GM21717 (cell line): Measurements from ENCODE around the gene SLC31A1.

ENCODE experiments used
- ATAC-seq: cut with Tn5 transposase; IDR thresholded peaks from one replicate; pipeline ENCODE4 v1.9.1; 2021; ENCODE audit warnings: mild to moderate bottlenecking, moderate library complexity; ENCODE audit not compliant: unreplicated experiment

Gene SLC31A1

GRCh38 chr9:113301548-113301947 lies 80.2 kb downstream of the SLC31A1 start:
- no peak for ATAC-seq

GRCh38 chr9:113302792-113303418 lies 81.6 kb downstream of the SLC31A1 start, which contains the start of gene RNF183:
Gene RNF183, minus strand, starts transcription at chr9:113303376. Its CDS starts 5,192 bp downstream, at chr9:113298184.
- ATAC-seq: no peak

GRCh38 chr9:113306566-113306965 lies 85.2 kb downstream of the SLC31A1 start:
- ATAC-seq: no peak

DNA sequence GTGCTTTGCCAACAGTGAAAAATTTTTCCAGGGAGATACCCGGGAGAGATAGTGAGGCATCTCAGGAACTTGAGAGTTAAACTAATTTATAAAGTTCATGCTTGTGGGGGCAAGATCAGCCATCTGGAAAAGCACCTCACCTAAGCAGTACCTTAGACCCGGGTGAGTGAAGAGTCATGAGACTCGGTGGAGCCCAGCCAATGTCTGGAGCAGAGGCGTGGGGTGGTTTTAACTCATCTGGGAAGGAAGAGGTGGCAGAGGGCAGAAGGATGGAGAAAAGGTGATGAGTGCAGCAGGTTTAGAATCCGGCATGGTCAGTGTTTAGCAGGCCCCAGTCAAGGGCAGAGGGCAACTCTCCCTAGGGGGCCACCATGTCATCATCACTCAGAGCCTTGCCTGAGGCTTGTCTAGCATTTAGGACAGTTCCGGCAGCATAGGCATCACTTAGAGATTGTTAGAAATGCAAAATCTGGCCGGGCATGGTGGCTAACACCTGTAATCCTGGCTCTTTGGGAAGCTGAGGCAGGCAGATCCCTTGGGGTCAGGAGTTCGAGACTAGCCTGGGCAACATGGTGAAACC lies 86.1 kb downstream of the SLC31A1 start:
- ATAC-seq: no peak

GRCh38 chr9:113309204-113309813 lies 88.0 kb downstream of the SLC31A1 start:
- no peak for ATAC-seq

DNA sequence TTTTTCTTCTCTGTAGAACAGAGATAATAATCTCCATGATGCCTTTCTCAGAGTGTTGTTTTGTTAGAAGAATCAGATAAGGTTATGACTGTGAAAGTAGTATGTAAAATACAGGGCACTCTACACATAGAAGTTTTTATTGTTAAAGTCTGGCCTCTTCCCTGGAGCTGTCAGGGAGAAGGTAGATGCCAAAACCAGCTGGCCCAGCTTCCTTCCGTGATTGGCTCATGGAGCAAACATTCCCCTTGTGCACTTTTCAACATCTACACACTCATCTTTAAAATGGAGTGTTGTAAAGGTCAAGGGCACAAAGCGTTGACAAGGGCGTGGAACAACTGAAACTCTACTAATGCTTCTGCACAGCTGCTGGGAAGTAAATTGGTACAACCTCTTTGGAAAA lies 89.2 kb downstream of the SLC31A1 start:
- no peak for ATAC-seq

DNA sequence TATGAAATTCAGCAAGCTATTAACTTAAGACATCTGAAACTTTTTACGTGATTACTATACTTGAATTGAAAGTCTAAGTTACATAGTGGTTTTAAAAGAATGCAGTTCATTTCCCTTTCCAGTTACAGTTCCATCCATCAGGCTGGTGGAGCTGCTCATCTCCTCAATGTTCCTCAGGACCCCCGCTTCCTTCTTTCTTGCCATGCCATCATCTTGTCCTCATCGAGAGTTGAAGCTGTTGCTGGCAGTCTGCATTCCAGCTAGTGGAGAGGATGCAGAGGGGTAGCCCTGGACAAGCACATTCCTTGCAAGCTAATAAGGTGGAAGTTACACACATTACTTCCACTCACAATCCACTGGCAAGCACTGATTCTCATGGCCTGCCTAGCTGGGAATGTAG lies 90.6 kb downstream of the SLC31A1 start:
- ATAC-seq: no peak

GRCh38 chr9:113313261-113313660 lies 91.9 kb downstream of the SLC31A1 start:
- no peak for ATAC-seq
